Fibroblast of mammary gland (primary cell): ENCODE measurements around the gene SLC2A1.

Experiments used
- DNase-seq: peaks from one replicate; pipeline ENCODE4 v3.0.0-alpha.2; 2010; ENCODE audit warnings: low read depth
- H3K4me3 ChIP-seq: 2 replicates; pipeline ENCODE4 v1.5.1; 2011; ENCODE audit warnings: low read depth, mild to moderate bottlenecking, low read length, moderate library complexity; ENCODE audit not compliant: control insufficient read depth
- TF ChIP-seq, protein P1 (sequence below): conservative IDR thresholded peaks from 2 replicates; pipeline ENCODE4 v1.5.1; 2011; ENCODE audit warnings: low read depth, low read length, inconsistent platforms; ENCODE audit not compliant: control insufficient read depth, insufficient read depth

The SLC2A1 gene

GRCh38 chr1:42933610-42934491 is 24.8 kb downstream of the SLC2A1 start:
- TF ChIP-seq, protein P1, sequence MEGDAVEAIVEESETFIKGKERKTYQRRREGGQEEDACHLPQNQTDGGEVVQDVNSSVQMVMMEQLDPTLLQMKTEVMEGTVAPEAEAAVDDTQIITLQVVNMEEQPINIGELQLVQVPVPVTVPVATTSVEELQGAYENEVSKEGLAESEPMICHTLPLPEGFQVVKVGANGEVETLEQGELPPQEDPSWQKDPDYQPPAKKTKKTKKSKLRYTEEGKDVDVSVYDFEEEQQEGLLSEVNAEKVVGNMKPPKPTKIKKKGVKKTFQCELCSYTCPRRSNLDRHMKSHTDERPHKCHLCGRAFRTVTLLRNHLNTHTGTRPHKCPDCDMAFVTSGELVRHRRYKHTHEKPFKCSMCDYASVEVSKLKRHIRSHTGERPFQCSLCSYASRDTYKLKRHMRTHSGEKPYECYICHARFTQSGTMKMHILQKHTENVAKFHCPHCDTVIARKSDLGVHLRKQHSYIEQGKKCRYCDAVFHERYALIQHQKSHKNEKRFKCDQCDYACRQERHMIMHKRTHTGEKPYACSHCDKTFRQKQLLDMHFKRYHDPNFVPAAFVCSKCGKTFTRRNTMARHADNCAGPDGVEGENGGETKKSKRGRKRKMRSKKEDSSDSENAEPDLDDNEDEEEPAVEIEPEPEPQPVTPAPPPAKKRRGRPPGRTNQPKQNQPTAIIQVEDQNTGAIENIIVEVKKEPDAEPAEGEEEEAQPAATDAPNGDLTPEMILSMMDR = no peak
- DNase-seq = no peak
- H3K4me3 ChIP-seq = no peak overlapping the region

- TF ChIP-seq, protein P1 = no peak
- H3K4me3 ChIP-seq = no peak overlapping the region
- DNase-seq = no peak
Measured at GRCh38 chr1:42933060-42933586, 25.5 kb downstream of the SLC2A1 start.

GRCh38 chr1:42932442-42932941 is 26.2 kb downstream of the SLC2A1 start:
- DNase-seq = no peak
- TF ChIP-seq, protein P1 = no peak
- H3K4me3 ChIP-seq = no peak overlapping the region

DNA sequence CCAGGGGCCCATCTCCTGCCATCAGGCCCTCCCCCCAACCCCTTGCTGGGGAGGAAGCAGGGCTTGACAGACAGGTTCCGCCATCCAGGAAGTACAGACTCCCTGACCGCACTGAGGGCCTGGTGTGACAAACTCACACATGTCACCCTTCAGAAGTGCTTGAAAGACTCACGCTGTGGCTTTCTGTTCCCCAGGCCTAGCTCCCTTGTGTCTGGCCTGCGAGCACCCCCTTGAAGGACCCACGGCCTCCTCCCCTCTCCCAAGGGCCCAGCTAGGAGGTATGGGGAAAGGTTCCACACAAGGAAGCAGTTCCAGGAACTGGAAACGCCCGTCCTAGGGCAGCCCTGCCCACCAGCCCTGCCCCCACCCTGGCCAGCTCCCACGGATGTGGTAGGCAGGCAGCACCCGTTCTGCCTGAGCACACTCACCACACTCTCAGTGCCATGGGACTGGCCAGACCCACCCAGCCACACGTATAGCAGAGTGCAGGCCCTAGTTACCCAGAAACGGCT is 26.7 kb downstream of the SLC2A1 start:
- H3K4me3 ChIP-seq = no peak overlapping the region
- TF ChIP-seq, protein P1 = no peak
- no peak for DNase-seq

GRCh38 chr1:42931108-42931539 is 27.5 kb downstream of the SLC2A1 start:
- no peak overlapping the region for H3K4me3 ChIP-seq
- TF ChIP-seq, protein P1 = peak; percentile 57
- peak; percentile 42 for DNase-seq

GRCh38 chr1:42930178-42931107 is 28.2 kb downstream of the SLC2A1 start:
- no peak overlapping the region for H3K4me3 ChIP-seq
- DNase-seq = no peak
- TF ChIP-seq, protein P1 = no peak
